H1 (cell line): ENCODE measurements around the gene CFDP1. TPM values are rescaled to one million over a fixed set of nuclear protein-coding genes. Genes with fewer than 3 reads are reported as not detected.

Experiments used
- CTCF ChIA-PET: fragments of 300-600 bp; sonication (Branson Sonifier 250); formaldehyde crosslinking; loops from one replicate; lab custom pipeline; 2021; ENCODE audit not compliant: partially characterized antibody; lab: Charles Lee
- POLR2A ChIA-PET: fragments of 300-600 bp; sonication (Branson Sonifier 250); formaldehyde crosslinking; loops from one replicate; lab custom pipeline; 2021; ENCODE audit warnings: inconsistent platforms; ENCODE audit not compliant: partially characterized antibody; lab: Charles Lee
- DNase-seq, 2 experiments: peaks; one replicate each; pipeline versions ENCODE4 v3.0.0 to v3.0.0-alpha.2; 2010 to 2022; ENCODE audit warnings: low spot score in 2 of 2, low read depth in 1 of 2, mixed read lengths in 1 of 2
- FAIRE-seq: peaks from 2 replicates; lab custom pipeline; 2011; peaks lifted over from hg19 to GRCh38; lab: Jason Lieb, UNC
- H2AFZ ChIP-seq: 2 replicates; pipeline ENCODE4 v1.8.1; 2012; ENCODE audit warnings: low read length, inconsistent platforms
- H2AK5ac ChIP-seq: 2 replicates; pipeline ENCODE4 v1.6.1; 2013; ENCODE audit warnings: low read depth, low read length
- H2BK120ac ChIP-seq: replicated peaks from 2 replicates; pipeline ENCODE3; 2013; ENCODE audit warnings: low read depth, low read length, inconsistent platforms
- H2BK12ac ChIP-seq: 2 replicates; pipeline ENCODE4 v1.6.1; 2013; ENCODE audit warnings: low read depth, low read length
- H2BK15ac ChIP-seq: 2 replicates; pipeline ENCODE4 v1.6.1; 2013; ENCODE audit warnings: low read length
- H2BK20ac ChIP-seq: 2 replicates; pipeline ENCODE4 v1.6.1; 2013; ENCODE audit warnings: low read length
- H2BK5ac ChIP-seq: 2 replicates; pipeline ENCODE4 v1.6.1; 2013; ENCODE audit warnings: low read depth, low read length
- H3K14ac ChIP-seq: 2 replicates; pipeline ENCODE4 v1.6.1; 2013; ENCODE audit warnings: inconsistent platforms; ENCODE audit not compliant: insufficient read length
- H3K18ac ChIP-seq: 2 replicates; pipeline ENCODE4 v1.6.1; 2013; ENCODE audit warnings: low read length; ENCODE audit errors: extremely low read depth
- H3K23ac ChIP-seq: 2 replicates; pipeline ENCODE4 v1.6.1; 2013; ENCODE audit warnings: inconsistent platforms; ENCODE audit not compliant: insufficient read length
- H3K23me2 ChIP-seq: 2 replicates; pipeline ENCODE4 v1.6.1; 2013; ENCODE audit warnings: low read depth, low read length
- H3K27ac ChIP-seq: 2 replicates; pipeline ENCODE4 v1.6.1; 2011; ENCODE audit warnings: low read depth, low read length, inconsistent platforms
- H3K27me3 ChIP-seq, 4 experiments: replicated peaks in 1 of 4; 1 replicate in 1 of 4; 2 replicates in 3 of 4; pipeline versions ENCODE4 v1.6.1 to v1.8.1; 2011 to 2013; ENCODE audit warnings: low read length in 3 of 4, mild to moderate bottlenecking in 3 of 4, inconsistent platforms in 2 of 4, mixed read lengths in 2 of 4, moderate library complexity in 1 of 4; ENCODE audit not compliant: control insufficient read depth in 3 of 4, insufficient read depth in 3 of 4; ENCODE audit errors: extremely low read depth in 1 of 4
- H3K36me3 ChIP-seq, 4 experiments: 2 replicates each; pipeline versions ENCODE4 v1.6.1 to v1.8.1; 2011 to 2013; ENCODE audit warnings: mild to moderate bottlenecking in 4 of 4, low read length in 3 of 4, moderate library complexity in 2 of 4, control low read depth in 1 of 4, inconsistent platforms in 1 of 4; ENCODE audit not compliant: insufficient read depth in 4 of 4, control insufficient read depth in 2 of 4
- H3K4ac ChIP-seq: replicated peaks from 2 replicates; pipeline ENCODE3; 2013; ENCODE audit warnings: low read length, low read depth, mixed read lengths, inconsistent platforms; ENCODE audit not compliant: insufficient read length
- H3K4me1 ChIP-seq, 4 experiments: replicated peaks in 1 of 4; 1 replicate in 1 of 4; 2 replicates in 3 of 4; pipeline versions ENCODE4 v1.6.1 to v1.8.1; 2011 to 2013; ENCODE audit warnings: low read length in 3 of 4, inconsistent platforms in 2 of 4, mixed read lengths in 1 of 4; ENCODE audit not compliant: insufficient read depth in 4 of 4, control insufficient read depth in 3 of 4
- H3K4me2 ChIP-seq, 2 experiments: 2 replicates each; pipeline versions ENCODE4 v1.6.1 to v1.8.1; 2011 to 2013; ENCODE audit warnings: low read depth in 2 of 2, low read length in 2 of 2, control low read depth in 1 of 2, inconsistent platforms in 1 of 2, mild to moderate bottlenecking in 1 of 2; ENCODE audit not compliant: insufficient read depth in 1 of 2
- H3K4me3 ChIP-seq, 4 experiments: fragments of 200-600, 300-600 bp in 1 of 4; sonication (generic), shearing (Covaris generic), sonication (Bioruptor Twin) in 1 of 4; 2 replicates each; pipeline versions ENCODE4 v1.5.1 to v1.8.1; 2011 to 2016; ENCODE audit warnings: low read length in 4 of 4, low read depth in 3 of 4, control low read depth in 2 of 4, inconsistent platforms in 2 of 4, mild to moderate bottlenecking in 2 of 4, mixed read lengths in 1 of 4, moderate library complexity in 1 of 4; ENCODE audit not compliant: insufficient read depth in 2 of 4; ENCODE audit errors: extremely low read depth in 1 of 4
- H3K56ac ChIP-seq: replicated peaks from 2 replicates; pipeline ENCODE3; 2013; ENCODE audit warnings: low read depth, mild to moderate bottlenecking, mixed read lengths, low read length, inconsistent platforms; ENCODE audit not compliant: insufficient read length
- H3K79me1 ChIP-seq: 2 replicates; pipeline ENCODE4 v1.6.1; 2013; ENCODE audit warnings: low read depth, low read length, control low read depth
- H3K79me2 ChIP-seq, 2 experiments: 2 replicates each; pipeline versions ENCODE4 v1.6.1 to v1.8.1; 2012 to 2013; ENCODE audit warnings: low read length in 2 of 2, mild to moderate bottlenecking in 2 of 2, inconsistent platforms in 1 of 2; ENCODE audit not compliant: insufficient read depth in 2 of 2, control insufficient read depth in 1 of 2
- H3K9ac ChIP-seq, 4 experiments: replicated peaks in 1 of 4; 1 replicate in 1 of 4; 2 replicates in 3 of 4; pipeline versions ENCODE4 v1.6.1 to v1.8.1; 2011 to 2013; ENCODE audit warnings: low read depth in 3 of 4, low read length in 3 of 4, control low read depth in 2 of 4, mild to moderate bottlenecking in 2 of 4, moderate library complexity in 2 of 4, inconsistent platforms in 1 of 4; ENCODE audit errors: extremely low read depth in 1 of 4
- H3K9me3 ChIP-seq, 2 experiments: 2 replicates each; pipeline versions ENCODE4 v1.6.1 to v1.8.1; 2012 to 2013; ENCODE audit warnings: mild to moderate bottlenecking in 2 of 2, moderate library complexity in 2 of 2, control low read depth in 1 of 2, inconsistent platforms in 1 of 2, low read depth in 1 of 2, low read length in 1 of 2, mixed read lengths in 1 of 2; ENCODE audit not compliant: insufficient read depth in 2 of 2
- H4K20me1 ChIP-seq, 2 experiments: replicated peaks in 1 of 2; 2 replicates each; pipeline versions ENCODE3 to v1.8.1; 2011 to 2013; ENCODE audit warnings: inconsistent platforms in 2 of 2, low read length in 2 of 2, mild to moderate bottlenecking in 1 of 2; ENCODE audit not compliant: insufficient read depth in 2 of 2, control insufficient read depth in 1 of 2
- H4K5ac ChIP-seq: 2 replicates; pipeline ENCODE4 v1.6.1; 2013; ENCODE audit warnings: low read length, low read depth, mixed read lengths, inconsistent platforms; ENCODE audit not compliant: insufficient read length
- H4K8ac ChIP-seq: 2 replicates; pipeline ENCODE4 v1.8.0; 2013; ENCODE audit warnings: mild to moderate bottlenecking, moderate library complexity, low read length, inconsistent platforms; ENCODE audit not compliant: insufficient read depth; ENCODE audit errors: extremely low read depth
- H4K91ac ChIP-seq: replicated peaks from 2 replicates; pipeline ENCODE3; 2013; ENCODE audit warnings: low read length, mixed read lengths, inconsistent platforms; ENCODE audit not compliant: insufficient read length
- BRCA1 ChIP-seq: IDR thresholded peaks from 2 replicates; pipeline ENCODE4 v1.6.1; 2012; ENCODE audit warnings: low read depth, low read length, improper control_type of control experiment
- CREB1 ChIP-seq: IDR thresholded peaks from 2 replicates; pipeline ENCODE4 v1.6.1; 2012; ENCODE audit warnings: inconsistent platforms
- E2F6 ChIP-seq: IDR thresholded peaks from 2 replicates; pipeline ENCODE4 v1.6.1; 2012; ENCODE audit warnings: inconsistent platforms
- EZH2 ChIP-seq: fragments of 200-600 bp; sonication (generic); IDR thresholded peaks from 2 replicates; pipeline ENCODE4 v1.7.1; 2012; ENCODE audit warnings: low read depth, mild to moderate bottlenecking, moderate library complexity, low read length, inconsistent platforms; ENCODE audit not compliant: severe bottlenecking
- HDAC2 ChIP-seq, 2 experiments: fragments of 300-600 bp in 1 of 2; sonication (generic) in 1 of 2; IDR thresholded peaks; 2 replicates each; pipeline ENCODE4 v1.6.1; 2011 to 2012; ENCODE audit warnings: low read depth in 2 of 2, low read length in 2 of 2, mild to moderate bottlenecking in 2 of 2, moderate library complexity in 2 of 2, borderline replicate concordance in 1 of 2, inconsistent platforms in 1 of 2
- JUND ChIP-seq: IDR thresholded peaks from 2 replicates; pipeline ENCODE4 v1.6.1; 2011; ENCODE audit warnings: mild to moderate bottlenecking, improper control_type of control experiment, low read length
- KDM5A ChIP-seq: fragments of 200-600 bp; IDR thresholded peaks from 2 replicates; pipeline ENCODE4 v1.7.1; 2012; ENCODE audit warnings: mild to moderate bottlenecking, low read length, inconsistent platforms, mixed read lengths
- RAD21 ChIP-seq, 2 experiments: IDR thresholded peaks in 1 of 2; conservative IDR thresholded peaks in 1 of 2; 2 replicates each; pipeline ENCODE4 v1.6.1; 2011; ENCODE audit warnings: low read depth in 2 of 2, low read length in 2 of 2, improper control_type of control experiment in 1 of 2, inconsistent platforms in 1 of 2, mild to moderate bottlenecking in 1 of 2, moderate library complexity in 1 of 2
- SIRT6 ChIP-seq: IDR thresholded peaks from one replicate; pipeline ENCODE4 v1.7.1; 2012; ENCODE audit warnings: low read length, inconsistent platforms
- SRF ChIP-seq: IDR thresholded peaks from 2 replicates; pipeline ENCODE4 v1.6.1; 2011; ENCODE audit warnings: mild to moderate bottlenecking, low read depth, low read length, moderate library complexity
- TAF1 ChIP-seq: IDR thresholded peaks from 2 replicates; pipeline ENCODE4 v1.6.1; 2011; ENCODE audit warnings: mild to moderate bottlenecking, low read depth, low read length
- TBP ChIP-seq: IDR thresholded peaks from 2 replicates; pipeline ENCODE4 v1.6.1; 2011; ENCODE audit warnings: low read depth, low read length, improper control_type of control experiment
- TCF12 ChIP-seq: IDR thresholded peaks from 2 replicates; pipeline ENCODE4 v1.6.1; 2011; ENCODE audit warnings: low read depth, mild to moderate bottlenecking, low read length
- ZNF274 ChIP-seq: IDR thresholded peaks from 2 replicates; pipeline ENCODE4 v1.7.0; 2012; ENCODE audit warnings: low read length, borderline replicate concordance; ENCODE audit errors: extremely low read depth
- WGBS, 2 experiments: shearing (Covaris generic) in 1 of 2; methylation state at CpG; one replicate each; pipeline versions ENCODE4 v1.1.6 to v1.1.7; 2013 to 2015; ENCODE audit warnings: low lambda C conversion rate in 2 of 2, mixed read lengths in 2 of 2, inconsistent platforms in 1 of 2, low coverage in 1 of 2, missing lambda C conversion rate in 1 of 2; ENCODE audit not compliant: insufficient replicate concordance in 2 of 2, insufficient coverage in 1 of 2, insufficient read length in 1 of 2; ENCODE audit errors: extremely low coverage in 1 of 2, missing lambda C conversion rate in 1 of 2; 5-methylcytosine and 5-hydroxymethylcytosine counted together
- polyA plus RNA-seq, 7 experiments: library from polyadenylated mRNA; depleted of rRNA in 3 of 7; stranded (reverse) in 5 of 7; unstranded in 2 of 7; fragments of >200 nt in 5 of 7; fragments of 200-250 nt in 2 of 7; gene quantifications; 1 replicate in 5 of 7; 2 replicates in 1 of 7; 4 replicates in 1 of 7; pipeline versions ENCODE4 v1.2.1 to v1.2.3, GENCODE V29; 2011 to 2013; ENCODE audit warnings: missing spikeins in 2 of 7, mixed read lengths in 2 of 7
- total RNA-seq: library from RNA; stranded (reverse); fragmentation: NEBNext Ultra II Directional; extraction: Animal tissue kit (Norgen Biotek cat#: 25700); gene quantifications from 2 replicates; pipeline ENCODE4 v1.2.1, GENCODE V29; 2021

CFDP1 gene
- total and polyA plus RNA-seq, 2 of the 8 experiments (the other 6 are each of a cell fraction or from before 2014, with no cell fraction given) = 25.5 to 77.3 TPM

DNA sequence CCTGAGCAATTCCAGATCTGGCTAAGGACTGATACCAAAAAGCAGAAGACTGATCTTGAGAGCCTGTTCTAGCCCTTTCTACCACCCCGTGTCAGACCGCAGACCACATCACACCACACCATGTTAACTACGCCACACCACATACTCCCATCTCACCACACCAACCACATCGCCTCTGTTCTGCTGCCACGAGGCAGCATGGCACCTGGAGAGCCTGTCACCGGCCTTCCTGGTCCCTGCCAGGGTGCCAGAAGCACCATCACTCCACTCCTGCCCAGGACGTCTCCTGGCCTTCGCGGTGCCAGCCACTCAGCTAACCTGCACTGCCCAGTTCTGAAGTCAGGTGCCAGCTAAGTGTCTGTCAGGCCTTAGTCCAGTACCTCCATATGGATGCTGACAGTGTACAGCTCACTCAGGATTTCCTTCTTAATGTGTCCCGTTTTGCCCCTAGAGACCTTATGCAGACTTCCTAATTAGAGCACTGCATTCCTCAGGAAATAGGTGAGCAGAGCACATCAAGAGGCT lies 144.6 kb downstream of the CFDP1 start:
- Histone ChIP-seq H3K9me3 (no peaks in the 10 kb centered on the region), H3K4me2 (no peak overlapping the region)
- TF ChIP-seq SIRT6 = no peak
- TF ChIP-seq TBP = no peak
- no peak for TF ChIP-seq ZNF274
- TF ChIP-seq E2F6 = no peak
- TF ChIP-seq CREB1 = no peak
- no peak for TF ChIP-seq TCF12
- TF ChIP-seq HDAC2 (IDR thresholded peaks at IDR 0.05; ENCODE audit: borderline replicate concordance in 1 of 2, low read depth in 2 of 2, low read length in 2 of 2) = no peak
- no peak for TF ChIP-seq KDM5A
- TF ChIP-seq JUND = no peak
- no peak for TF ChIP-seq BRCA1
- no peak for TF ChIP-seq EZH2
- no peak for TF ChIP-seq RAD21 (IDR thresholded peaks at IDR 0.05 in 1 of 2, conservative IDR thresholded peaks at IDR 0.05 in 1 of 2; ENCODE audit: low read depth in 2 of 2, low read length in 2 of 2)
- no peak for TF ChIP-seq SRF
- TF ChIP-seq TAF1 = no peak

More for the DNA sequence above, 144.6 kb downstream of the CFDP1 start:
- no peak overlapping the region for H3K56ac ChIP-seq
- H2BK15ac ChIP-seq = no peak overlapping the region
- H2BK5ac ChIP-seq = no peak overlapping the region
- no peak overlapping the region for H4K8ac ChIP-seq
- no peaks in the 10 kb centered on the region for H3K23me2 ChIP-seq
- no peak for FAIRE-seq
- H3K27ac ChIP-seq = no peak overlapping the region
- no peak overlapping the region for H2BK12ac ChIP-seq
- H4K5ac ChIP-seq = no peak overlapping the region
- 91% methylated on average over 10 of the region's 10 CpGs; no CpG with 5 or more reads in 1 of the 2 experiments for WGBS, 2 experiments
- H3K4me3 ChIP-seq = no peak overlapping the region
- no peak overlapping the region for H2BK20ac ChIP-seq
- H3K79me1 ChIP-seq = no peaks in the 10 kb centered on the region
- ChIA-PET POLR2A (interaction anchor here (1.1 kb wide), 1 partner anchor 34 kb away, joined by 4 read pairs; no protein-coding TSS in a partner anchor), CTCF (interaction anchor here (1.2 kb wide), 1 partner anchor 17 kb away, joined by 6 read pairs; no protein-coding TSS in a partner anchor)
- peaks cover 0 to 4% of the 10 kb centered on the region in 2 experiments for H4K20me1 ChIP-seq
- H3K4me1 ChIP-seq = no peaks in the 10 kb centered on the region
- no peak overlapping the region for H3K18ac ChIP-seq
- H3K79me2 ChIP-seq = no peaks in the 10 kb centered on the region
- H3K9ac ChIP-seq = no peak overlapping the region
- H2AK5ac ChIP-seq = no peak overlapping the region
- no peak overlapping the region for H3K14ac ChIP-seq
- no peak for DNase-seq
- H2BK120ac ChIP-seq = no peak overlapping the region
- H3K4ac ChIP-seq = no peak overlapping the region
- no peaks in the 10 kb centered on the region for H3K27me3 ChIP-seq
- H2AFZ ChIP-seq = no peak overlapping the region
- H3K23ac ChIP-seq = no peak overlapping the region
- peak overlapping the region; percentile 61 for H4K91ac ChIP-seq
- H3K36me3 ChIP-seq = peaks cover 3 to 25% (median 13%) of the 10 kb centered on the region in 4 experiments; a peak in 6 of 8 replicates
